SU-DHL-6 (cell line): ENCODE data around the gene CSF3R.

Experiments used
- H2AFZ ChIP-seq: fragments of 200-600 bp; sonication (generic); 2 replicates; pipeline ENCODE4 v1.6.1; 2014; ENCODE audit warnings: low read depth, mild to moderate bottlenecking, moderate library complexity, mixed read lengths, antibody characterized with exemption, low read length; ENCODE audit not compliant: severe bottlenecking
- H3F3A ChIP-seq: fragments of 200-600 bp; shearing (Covaris generic); 2 replicates; pipeline ENCODE4 v1.6.0; 2016; ENCODE audit warnings: antibody characterized with exemption, mild to moderate bottlenecking; ENCODE audit not compliant: insufficient read depth
- H3K27ac ChIP-seq: fragments of 200-600 bp; sonication (generic); 2 replicates; pipeline ENCODE4 v1.5.1; 2016; ENCODE audit warnings: low read depth, mild to moderate bottlenecking, low read length, moderate library complexity, mixed read lengths
- H3K27me3 ChIP-seq: fragments of 200-600 bp; sonication (generic), shearing (Covaris generic); 2 replicates; pipeline ENCODE4 v1.6.0; 2014; ENCODE audit warnings: mild to moderate bottlenecking, low read length
- H3K36me3 ChIP-seq: fragments of 200-600 bp; sonication (generic); 2 replicates; pipeline ENCODE4 v1.6.1; 2014; ENCODE audit warnings: mild to moderate bottlenecking, low read length, mixed read lengths
- H3K4me2 ChIP-seq: fragments of 300-600, 200-600 bp; shearing (Covaris generic), sonication (generic); 2 replicates; pipeline ENCODE4 v1.6.0; 2014; ENCODE audit warnings: low read length, low read depth, mild to moderate bottlenecking; ENCODE audit not compliant: poor library complexity, severe bottlenecking
- H3K4me3 ChIP-seq: fragments of 200-600 bp; sonication (generic); 2 replicates; pipeline ENCODE4 v1.5.1; 2014; ENCODE audit warnings: antibody characterized with exemption, low read length, mild to moderate bottlenecking, mixed read lengths; ENCODE audit not compliant: insufficient read depth, poor library complexity, severe bottlenecking
- H3K79me2 ChIP-seq: fragments of 200-600 bp; sonication (generic); 2 replicates; pipeline ENCODE4 v1.6.1; 2014; ENCODE audit warnings: mild to moderate bottlenecking, low read length, moderate library complexity; ENCODE audit not compliant: insufficient read depth
- H3K9ac ChIP-seq: fragments of 200-600 bp; sonication (generic); 2 replicates; pipeline ENCODE4 v1.7.0; 2014; ENCODE audit warnings: mild to moderate bottlenecking, low read length
- H3K9me2 ChIP-seq: fragments of 200-600 bp; sonication (generic); replicated peaks from 2 replicates; pipeline ENCODE4 v1.6.1; 2014; ENCODE audit warnings: low read length; ENCODE audit not compliant: insufficient read depth
- H3K9me3 ChIP-seq: fragments of 200-600 bp; sonication (generic); 2 replicates; pipeline ENCODE4 v1.6.1; 2014; ENCODE audit warnings: low read length, mixed read lengths; ENCODE audit not compliant: insufficient read depth
- H4K20me1 ChIP-seq: fragments of 200-600 bp; sonication (generic); 2 replicates; pipeline ENCODE4 v1.6.1; 2014; ENCODE audit warnings: low read depth, mild to moderate bottlenecking, antibody characterized with exemption, low read length, moderate library complexity, mixed read lengths
- CTCF ChIP-seq: fragments of 200-600 bp; sonication (generic); IDR thresholded peaks from one replicate; pipeline ENCODE4 v1.5.1; 2017; ENCODE audit warnings: antibody characterized with exemption, mild to moderate bottlenecking, low read length, moderate library complexity; ENCODE audit not compliant: insufficient read depth, poor library complexity, severe bottlenecking
- EZH2phosphoT487 ChIP-seq: fragments of 200-600 bp; sonication (generic), shearing (Covaris generic); conservative IDR thresholded peaks from 2 replicates; pipeline ENCODE4 v1.6.1; 2018; ENCODE audit warnings: mild to moderate bottlenecking, antibody characterized with exemption, low read length, moderate library complexity, mixed read lengths

Gene CSF3R

GRCh38 chr1:36510418-36510817 lies 27.7 kb upstream of the CSF3R start:
- Histone ChIP-seq H3K36me3 (no peaks in the 10 kb centered on the region), H3K9me2 (no peaks in the 10 kb centered on the region)

GRCh38 chr1:36508257-36508656 lies 25.5 kb upstream of the CSF3R start:
- Histone ChIP-seq H4K20me1 (no peaks in the 10 kb centered on the region), H3K27me3 (no peaks in the 10 kb centered on the region), H3K9me2 (no peaks in the 10 kb centered on the region), H3K4me2 (no peak overlapping the region), H3K4me3 (no peak overlapping the region), H3K36me3 (no peaks in the 10 kb centered on the region), H3F3A (no peaks in the 10 kb centered on the region), H2AFZ (no peak overlapping the region), H3K27ac (no peak overlapping the region), H3K79me2 (no peaks in the 10 kb centered on the region), H3K9ac (no peak overlapping the region), H3K9me3 (no peaks in the 10 kb centered on the region)
- TF ChIP-seq EZH2phosphoT487, result no peak

More at GRCh38 chr1:36510418-36510817, 27.7 kb upstream of the CSF3R start:
- Histone ChIP-seq H3K4me2 (no peak overlapping the region), H3K9me3 (no peaks in the 10 kb centered on the region), H3K9ac (no peak overlapping the region), H3F3A (no peaks in the 10 kb centered on the region), H3K4me3 (no peak overlapping the region), H3K79me2 (no peaks in the 10 kb centered on the region), H4K20me1 (no peaks in the 10 kb centered on the region), H3K27me3 (no peaks in the 10 kb centered on the region), H3K27ac (no peak overlapping the region), H2AFZ (no peak overlapping the region)
- TF ChIP-seq EZH2phosphoT487, result no peak
- no peak for TF ChIP-seq CTCF

- no peak overlapping the region for H2AFZ ChIP-seq
- no peak overlapping the region for H3K4me3 ChIP-seq
- H3K9ac ChIP-seq, result no peak overlapping the region
- no peaks in the 10 kb centered on the region for H3K27me3 ChIP-seq
- H4K20me1 ChIP-seq, result no peaks in the 10 kb centered on the region
- no peaks in the 10 kb centered on the region for H3K36me3 ChIP-seq
- no peak overlapping the region for H3K27ac ChIP-seq
- no peaks in the 10 kb centered on the region for H3K9me3 ChIP-seq
- no peaks in the 10 kb centered on the region for H3K9me2 ChIP-seq
- H3K4me2 ChIP-seq, result no peak overlapping the region
- H3F3A ChIP-seq, result no peaks in the 10 kb centered on the region
- H3K79me2 ChIP-seq, result no peaks in the 10 kb centered on the region
- no peak for TF ChIP-seq CTCF
- no peak for TF ChIP-seq EZH2phosphoT487
Observed at GRCh38 chr1:36506276-36506920, 23.7 kb upstream of the CSF3R start.

- Histone ChIP-seq H3K9me2 (no peaks in the 10 kb centered on the region), H3K9ac (no peak overlapping the region), H3K27ac (no peak overlapping the region), H3F3A (no peaks in the 10 kb centered on the region), H3K79me2 (no peaks in the 10 kb centered on the region), H3K9me3 (no peaks in the 10 kb centered on the region), H3K27me3 (no peaks in the 10 kb centered on the region), H3K4me2 (no peak overlapping the region), H3K36me3 (no peaks in the 10 kb centered on the region), H4K20me1 (no peaks in the 10 kb centered on the region), H3K4me3 (no peak overlapping the region), H2AFZ (no peak overlapping the region)
- TF ChIP-seq EZH2phosphoT487, result no peak
- no peak for TF ChIP-seq CTCF
Observed at GRCh38 chr1:36503733-36504132, 21.0 kb upstream of the CSF3R start.
